Muscle of back (tissue), 11 donors: ENCODE measurements around the gene C1orf198. TPM values are rescaled to one million over a fixed set of nuclear protein-coding genes. Genes with fewer than 3 reads are reported as not detected.
"Not testable (repeated sequence)": the region's sequence is repeated elsewhere in the genome, so short reads cannot be mapped to it uniquely, and the experiment has no call there.

Source experiments
- DNase-seq, 3 donors: peaks; one replicate each; pipeline versions ENCODE4 v3.0.0 to v3.0.0-alpha.2; 2013
- polyA plus RNA-seq, 10 donors: library from polyadenylated mRNA; unstranded; fragments of 120-200 nt; gene quantifications; one replicate each; pipeline ENCODE4 v1.2.1, GENCODE V29; 2013; ENCODE audit not compliant: insufficient read length in 10 of 10

C1orf198 gene
- polyA plus RNA-seq, 10 donors, result 60.8 to 86.4 (median 74.4) TPM

DNA sequence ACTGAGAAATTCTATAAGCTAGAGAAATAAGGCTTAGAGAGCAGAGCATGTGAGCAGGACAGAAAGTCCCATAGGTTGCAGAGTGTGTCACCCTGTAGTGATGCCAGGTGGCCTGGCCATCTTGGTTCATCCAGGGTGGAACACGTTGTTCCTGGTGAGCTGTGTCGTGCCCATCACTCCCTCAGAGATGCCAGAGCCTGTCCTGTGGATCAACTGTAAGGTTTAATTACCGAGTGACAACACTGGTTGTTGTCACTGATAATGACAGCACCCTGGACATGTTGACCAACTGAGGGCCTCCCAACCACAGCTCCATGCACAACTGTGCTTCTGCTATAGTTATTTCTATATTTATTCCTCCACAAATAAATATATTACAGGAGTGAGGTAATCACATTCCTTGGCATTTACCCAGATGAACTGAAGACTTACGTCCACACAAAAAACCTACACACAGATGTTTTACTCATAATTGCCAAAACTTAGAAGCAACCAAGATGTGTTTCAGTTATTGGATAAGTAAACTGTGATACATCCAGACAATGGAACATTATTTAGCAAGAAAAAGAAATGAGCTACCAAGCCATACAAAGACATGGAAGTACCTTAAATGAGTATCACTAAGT lies 6.2 kb downstream of the C1orf198 start:
- no peak for DNase-seq

DNA sequence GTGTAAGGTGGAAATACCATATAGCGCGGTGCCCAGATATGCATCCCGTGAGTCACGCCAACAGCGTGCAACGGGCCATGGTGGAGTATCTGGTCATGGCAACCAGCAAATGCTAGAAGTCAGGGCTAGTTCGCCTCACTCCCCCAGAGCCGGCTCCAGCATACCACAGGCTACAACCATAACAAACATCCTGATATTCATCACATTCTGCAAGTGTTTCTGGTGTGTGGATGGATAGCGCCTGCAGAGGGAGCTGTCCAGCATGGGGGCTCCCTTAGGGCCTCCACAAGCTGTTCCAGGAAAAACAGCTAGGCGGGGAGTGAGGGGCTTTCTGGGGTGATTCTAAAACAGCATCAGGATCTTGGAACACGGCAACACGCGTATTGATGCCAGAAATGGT lies 6.8 kb downstream of the C1orf198 start:
- DNase-seq, result no peak

DNA sequence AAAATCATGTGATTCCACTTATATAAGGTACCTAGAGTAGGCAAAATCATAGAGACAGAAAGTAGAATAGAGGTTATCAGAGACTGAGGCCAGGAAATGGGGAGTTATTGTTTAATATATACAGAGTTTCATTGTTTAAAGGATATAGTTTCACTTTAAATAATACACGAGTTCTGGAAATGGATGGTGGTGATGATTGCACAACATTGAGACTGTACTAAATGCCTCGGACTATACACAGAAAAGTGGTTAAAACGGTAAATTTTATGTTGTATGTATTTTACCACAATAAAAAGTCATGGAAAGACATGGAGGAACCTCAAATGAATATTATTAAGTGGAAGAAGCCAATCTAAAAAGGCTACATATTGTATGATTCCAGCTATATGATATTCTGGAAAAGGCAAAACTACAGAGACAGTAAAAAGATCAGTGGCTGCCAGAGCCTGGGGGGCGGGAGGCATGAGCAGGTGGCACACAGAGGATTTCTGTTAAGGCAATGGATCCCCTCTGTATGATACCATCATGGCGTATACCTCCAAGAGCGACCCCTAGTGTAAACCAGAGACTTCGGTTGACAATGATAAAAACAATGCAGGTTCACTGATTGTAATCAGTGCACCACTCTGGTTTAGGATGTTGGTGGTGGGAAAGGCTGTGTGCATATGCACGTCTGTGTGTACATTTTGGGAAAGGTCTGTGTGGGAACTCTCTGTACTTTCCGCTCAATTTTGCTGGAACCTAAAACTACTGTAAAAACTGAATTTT lies 7.5 kb downstream of the C1orf198 start:
- no peak for DNase-seq

DNA sequence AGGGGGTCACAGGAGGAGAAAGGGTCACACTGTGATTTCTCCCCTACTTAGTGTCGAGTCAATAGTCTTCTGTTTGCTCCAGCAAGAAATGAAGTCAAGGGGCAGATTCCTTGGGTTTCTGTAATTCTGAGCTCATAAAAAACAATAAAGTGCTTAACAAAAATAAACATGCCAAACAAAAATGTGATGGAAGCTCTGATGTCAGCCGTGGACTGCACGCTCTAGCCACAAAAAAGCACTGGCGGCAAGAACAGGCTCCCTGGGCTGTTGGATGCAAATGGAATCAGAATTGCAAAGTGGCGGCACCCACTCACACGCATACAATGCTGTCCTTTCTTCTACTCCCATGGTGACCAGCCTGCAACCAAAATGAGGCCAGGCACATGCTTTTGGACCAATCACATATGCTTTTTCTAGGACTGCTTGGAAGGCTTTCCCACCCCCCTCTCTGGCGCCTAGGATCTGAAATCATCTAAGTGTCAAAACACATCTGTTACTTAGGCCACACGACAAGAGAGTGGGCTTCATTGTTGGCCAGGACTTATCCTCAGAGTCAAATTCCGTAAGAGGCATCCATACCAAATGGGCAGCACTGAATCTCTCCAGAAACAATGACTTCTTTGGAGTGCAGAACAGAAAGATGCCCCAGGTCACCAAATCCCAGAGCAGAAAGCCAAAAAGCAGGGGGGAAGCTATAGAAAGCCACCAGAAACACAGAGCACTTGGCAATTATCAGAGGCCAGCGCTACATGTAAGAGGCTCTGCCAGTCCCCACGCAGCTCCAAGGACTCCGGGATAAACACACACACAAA lies 9.2 kb downstream of the C1orf198 start:
- DNase-seq, result peak in 1 of 3 donors; percentile 58

DNA sequence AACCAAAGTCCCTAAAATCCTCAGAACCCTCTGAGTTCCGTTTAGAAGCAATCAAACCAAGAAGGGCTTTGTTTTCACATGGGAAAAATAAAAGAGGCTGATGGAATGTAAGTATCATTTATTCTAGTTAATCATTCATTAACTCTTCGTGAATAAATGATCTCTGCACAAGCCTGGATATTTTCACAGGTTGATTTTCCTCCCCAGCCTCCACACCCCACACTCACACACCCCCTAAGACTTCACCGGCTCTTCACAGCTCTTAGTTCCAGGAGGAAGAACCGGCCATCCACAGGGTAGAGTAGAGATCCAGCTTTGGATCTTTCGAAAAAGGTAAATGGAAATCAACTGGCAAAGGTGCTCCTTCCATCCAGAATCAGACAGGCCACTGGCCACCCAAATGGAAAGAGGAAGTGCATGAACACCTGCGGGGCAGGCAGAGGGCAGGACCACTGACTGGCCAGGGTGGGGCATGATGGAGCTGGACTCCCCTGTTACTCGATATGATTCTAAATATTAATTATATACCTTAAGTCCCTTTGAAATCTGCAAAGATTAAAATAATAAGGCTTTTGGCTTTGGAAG lies 10.0 kb downstream of the C1orf198 start:
- DNase-seq, result no peak

DNA sequence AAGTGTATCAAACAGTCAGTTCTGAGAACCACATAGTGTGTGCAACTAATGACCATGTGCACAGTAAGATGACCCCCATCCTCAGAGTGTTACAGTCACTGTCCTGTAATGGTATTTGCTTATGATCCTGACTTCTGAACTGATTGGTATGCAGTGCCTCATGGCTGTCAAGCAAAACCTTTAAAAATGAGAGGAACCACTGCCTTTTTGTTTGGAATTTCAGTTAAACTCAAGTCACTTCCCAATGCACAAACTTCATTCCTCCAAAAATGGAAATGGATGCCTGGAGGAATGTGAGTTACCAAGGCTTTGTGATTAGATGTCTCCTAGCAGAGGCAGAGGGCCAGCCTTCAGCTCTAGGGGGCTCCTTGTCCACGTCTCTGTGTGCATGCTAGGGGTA lies 10.5 kb downstream of the C1orf198 start:
- DNase-seq, result no peak

DNA sequence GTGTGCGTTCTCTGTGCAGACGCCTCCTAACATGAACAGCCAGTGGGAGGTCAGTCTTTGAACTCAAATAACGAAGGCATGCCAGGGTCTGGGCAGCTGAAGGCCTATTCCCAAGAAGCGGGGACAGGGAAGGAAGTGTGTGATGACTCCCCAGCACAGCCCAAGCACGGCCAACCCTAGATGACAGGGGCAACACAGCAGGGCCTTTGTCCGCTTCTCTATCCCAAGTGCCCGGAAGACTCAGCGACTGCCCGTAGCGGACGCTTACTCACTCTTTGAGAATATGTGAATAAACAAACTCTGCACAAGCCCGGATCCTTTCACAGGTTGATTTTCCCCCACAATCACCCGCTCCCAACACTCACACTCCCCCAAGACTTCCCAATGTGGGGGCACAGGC lies 11.2 kb downstream of the C1orf198 start:
- no peak for DNase-seq

DNA sequence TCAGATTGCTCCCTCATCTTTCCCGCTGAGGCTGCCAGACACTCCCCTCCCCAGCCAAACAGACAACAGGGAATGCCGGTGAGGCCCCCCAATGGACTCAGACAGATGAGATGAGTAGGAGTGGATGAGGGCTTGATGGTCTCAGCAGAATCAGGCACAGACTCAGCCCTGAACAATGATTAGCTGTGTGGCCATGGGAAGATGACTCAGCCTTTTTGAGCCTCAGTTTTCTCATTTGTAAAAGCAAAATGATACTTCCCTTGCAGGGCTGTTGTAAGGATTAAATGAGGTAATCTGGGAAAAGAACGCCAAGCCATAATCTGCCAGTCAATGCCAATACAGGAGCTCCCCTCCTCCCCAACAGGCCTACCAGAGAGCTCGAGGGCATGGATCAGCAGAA lies 12.4 kb downstream of the C1orf198 start:
- no peak for DNase-seq

DNA sequence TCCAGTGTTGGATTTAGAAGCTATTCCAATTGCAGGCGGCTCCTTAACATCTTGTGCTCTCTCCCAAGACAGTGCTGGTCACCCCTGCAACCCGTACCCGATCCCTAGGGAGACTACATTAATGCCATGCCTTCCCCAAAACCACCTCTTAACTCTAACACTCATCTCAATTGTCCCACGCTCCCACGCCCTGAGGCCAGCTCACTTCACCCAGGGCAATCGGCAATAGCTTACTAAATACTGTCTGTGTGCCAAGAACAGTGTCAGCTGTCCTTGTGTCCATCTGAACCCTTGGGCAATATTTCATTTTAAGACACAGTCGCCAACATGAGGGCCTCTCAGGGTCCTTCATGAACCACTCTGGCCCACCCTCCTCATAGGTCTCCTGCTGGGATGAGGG lies 13.9 kb downstream of the C1orf198 start:
- no peak for DNase-seq

DNA sequence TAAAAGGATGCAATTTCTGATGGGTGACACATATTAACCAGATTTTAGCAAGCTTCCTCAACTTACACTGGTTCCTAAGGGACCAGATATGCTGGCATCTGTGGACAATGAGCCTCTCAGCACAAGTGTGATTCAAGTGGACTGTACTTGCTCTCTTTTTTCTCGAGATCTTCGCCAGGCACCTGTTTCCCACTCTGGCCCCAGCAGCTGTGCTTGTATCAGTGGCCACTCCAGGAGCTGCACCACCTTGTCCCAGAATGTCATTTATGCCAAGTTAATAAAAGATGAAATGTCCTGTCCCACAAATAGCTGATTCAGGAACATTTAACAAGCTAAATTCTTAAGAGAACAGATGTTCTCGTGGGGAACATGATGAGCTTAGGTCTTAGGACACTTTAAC lies 14.6 kb downstream of the C1orf198 start:
- no peak for DNase-seq

DNA sequence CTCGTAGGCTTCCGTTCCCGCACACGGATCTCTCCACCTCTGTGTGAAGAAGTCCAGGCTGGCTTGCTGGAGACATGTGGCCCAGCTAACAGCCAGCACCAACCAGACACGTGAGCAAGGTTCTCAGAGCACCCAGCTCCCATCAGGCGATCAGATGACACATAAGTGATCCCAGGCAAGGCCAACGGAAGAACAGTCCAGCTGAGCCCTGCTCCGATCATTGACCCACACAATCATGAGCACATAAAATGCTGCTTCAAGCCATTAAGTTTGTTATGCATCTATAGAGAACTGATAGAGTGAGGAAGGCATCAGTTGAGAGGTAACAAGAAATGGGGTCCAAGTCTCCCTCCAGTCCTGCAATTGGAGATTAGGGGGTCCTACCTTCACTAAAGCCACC lies 15.4 kb downstream of the C1orf198 start:
- DNase-seq, result no peak

DNA sequence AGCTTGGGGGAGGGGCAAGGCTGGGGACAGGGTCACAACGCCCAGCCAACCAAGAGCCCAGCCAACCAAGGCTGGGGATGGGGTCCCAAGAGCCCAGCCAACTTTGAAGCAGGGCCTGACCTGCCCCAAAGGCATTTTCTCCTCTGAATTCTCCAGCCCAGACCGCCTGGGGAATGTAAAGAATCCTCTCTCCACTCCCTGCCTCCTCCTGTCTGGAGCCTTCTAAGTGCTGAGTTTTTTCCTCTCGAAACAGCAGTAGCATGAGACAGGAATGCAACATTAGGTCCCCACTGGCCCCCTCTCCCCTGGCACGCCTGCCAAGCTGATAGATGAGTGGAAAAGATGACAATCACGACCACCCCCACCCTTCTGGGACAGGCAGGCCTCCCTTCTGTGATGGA lies 17.0 kb downstream of the C1orf198 start:
- DNase-seq, result peak in 2 of 3 donors; percentile 45 to 81

DNA sequence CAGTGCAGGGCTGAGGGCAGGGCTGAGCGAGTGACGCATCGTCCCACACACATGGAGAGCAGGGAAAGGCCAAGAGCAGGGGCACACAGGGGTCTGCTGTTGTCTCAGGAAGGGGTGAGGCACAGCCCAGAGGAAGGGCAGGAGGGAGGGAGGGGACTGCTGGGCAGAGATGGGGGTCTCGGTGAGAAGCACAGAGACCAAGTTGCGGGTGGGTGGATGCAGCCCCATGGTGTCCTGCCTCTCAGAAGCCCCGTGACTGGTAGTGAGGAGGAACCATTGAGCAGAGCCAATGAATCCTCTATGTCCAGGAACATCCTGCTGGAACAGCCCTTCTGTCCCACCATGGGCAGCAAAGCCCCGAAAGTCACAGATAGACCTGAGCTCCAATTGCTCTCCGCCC lies 17.8 kb downstream of the C1orf198 start:
- DNase-seq, result no peak

DNA sequence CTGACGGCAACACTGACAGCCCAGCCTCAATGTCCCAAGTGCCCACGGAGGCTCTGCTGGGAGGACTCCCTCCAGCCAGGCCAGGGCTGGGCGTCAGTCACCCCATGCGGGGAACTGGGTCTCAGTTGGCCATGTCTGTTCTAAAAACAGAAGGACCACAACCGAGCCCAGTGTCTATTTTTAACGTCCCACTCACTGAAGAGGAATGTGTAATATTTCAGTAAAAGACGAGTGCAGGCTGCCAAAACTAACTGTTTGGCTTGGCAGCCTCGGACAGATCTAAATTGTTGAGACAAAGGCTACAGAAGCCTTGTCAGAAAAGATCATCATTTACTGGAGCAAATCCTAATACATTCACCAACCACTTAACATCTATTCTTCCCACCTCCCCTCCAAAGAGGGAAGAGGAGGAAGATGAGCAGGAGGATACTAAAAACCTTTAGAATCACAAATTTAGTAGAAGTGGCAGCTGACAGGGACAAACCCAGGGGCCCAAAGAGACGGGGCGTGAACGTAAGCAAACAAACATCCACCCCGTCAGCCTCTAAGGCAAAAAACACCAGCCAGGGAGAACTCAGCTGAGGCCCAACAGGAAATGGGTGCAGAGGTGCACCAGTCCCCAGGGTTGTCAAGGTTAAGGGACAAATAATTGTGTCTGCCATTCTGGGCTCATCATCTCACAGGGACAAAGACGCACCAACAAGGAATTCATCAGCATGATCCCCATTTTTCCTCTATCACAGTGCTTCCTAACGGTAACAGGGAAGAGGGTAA lies 18.7 kb downstream of the C1orf198 start:
- DNase-seq, result peak; percentile 89 to 94 (median 94)

DNA sequence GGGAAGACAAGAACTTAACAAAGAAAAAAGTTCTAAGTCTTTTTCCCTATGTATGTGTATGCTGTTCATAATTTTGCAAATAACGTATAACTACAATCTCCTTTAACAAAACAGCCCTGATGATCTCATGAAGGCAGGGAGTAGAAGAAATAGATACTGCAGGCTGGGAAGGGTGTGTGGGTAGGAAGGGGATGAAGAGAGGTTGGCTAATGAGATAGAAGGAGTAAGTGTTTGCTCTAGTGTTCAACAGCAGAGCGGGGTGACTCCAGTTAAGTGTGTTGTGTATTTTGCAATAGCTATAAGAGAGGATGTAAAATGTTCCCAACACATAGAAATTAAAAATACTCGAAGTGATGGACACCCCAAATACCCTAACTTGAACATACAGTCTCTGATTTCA lies 20.1 kb downstream of the C1orf198 start:
- DNase-seq, result no peak

DNA sequence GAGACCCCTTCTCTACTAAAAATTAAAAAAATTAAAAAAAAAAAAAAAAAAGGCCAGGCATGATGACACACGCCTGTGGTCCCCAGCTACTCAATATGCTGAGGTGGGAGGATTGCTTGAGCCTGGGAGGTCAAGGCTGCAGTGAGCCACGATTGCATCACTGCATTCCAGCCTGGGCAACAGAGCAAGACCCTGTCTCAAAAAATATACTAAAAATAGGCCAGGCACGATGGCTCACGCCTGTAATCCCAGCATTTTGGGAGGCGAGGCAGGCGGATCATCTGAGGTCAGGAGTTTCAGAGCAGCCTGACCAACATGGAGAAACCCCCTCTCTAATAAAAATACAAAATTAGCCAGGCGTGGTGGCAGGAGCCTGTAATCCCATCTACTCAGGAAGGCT lies 23.1 kb downstream of the C1orf198 start:
- not testable (repeated sequence) for DNase-seq

DNA sequence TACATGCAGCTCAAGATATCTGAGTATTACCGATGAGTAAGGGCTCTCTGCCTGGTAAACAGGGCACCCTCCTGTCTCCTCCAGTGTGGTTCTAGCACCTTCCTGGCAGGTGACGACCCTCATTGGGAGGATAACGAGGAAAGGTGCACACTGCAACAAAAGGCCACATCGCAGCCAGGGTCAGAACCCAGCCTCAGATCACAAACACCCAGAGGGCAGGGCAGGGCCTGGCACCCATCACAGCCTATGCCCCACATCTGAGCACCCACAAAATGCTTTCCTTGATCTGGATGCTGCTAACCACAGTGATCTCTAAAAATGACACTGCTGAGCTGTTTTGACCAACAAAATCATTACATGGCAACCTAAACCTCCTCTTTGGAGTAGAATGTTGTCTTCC lies 23.8 kb downstream of the C1orf198 start:
- DNase-seq, result no peak

DNA sequence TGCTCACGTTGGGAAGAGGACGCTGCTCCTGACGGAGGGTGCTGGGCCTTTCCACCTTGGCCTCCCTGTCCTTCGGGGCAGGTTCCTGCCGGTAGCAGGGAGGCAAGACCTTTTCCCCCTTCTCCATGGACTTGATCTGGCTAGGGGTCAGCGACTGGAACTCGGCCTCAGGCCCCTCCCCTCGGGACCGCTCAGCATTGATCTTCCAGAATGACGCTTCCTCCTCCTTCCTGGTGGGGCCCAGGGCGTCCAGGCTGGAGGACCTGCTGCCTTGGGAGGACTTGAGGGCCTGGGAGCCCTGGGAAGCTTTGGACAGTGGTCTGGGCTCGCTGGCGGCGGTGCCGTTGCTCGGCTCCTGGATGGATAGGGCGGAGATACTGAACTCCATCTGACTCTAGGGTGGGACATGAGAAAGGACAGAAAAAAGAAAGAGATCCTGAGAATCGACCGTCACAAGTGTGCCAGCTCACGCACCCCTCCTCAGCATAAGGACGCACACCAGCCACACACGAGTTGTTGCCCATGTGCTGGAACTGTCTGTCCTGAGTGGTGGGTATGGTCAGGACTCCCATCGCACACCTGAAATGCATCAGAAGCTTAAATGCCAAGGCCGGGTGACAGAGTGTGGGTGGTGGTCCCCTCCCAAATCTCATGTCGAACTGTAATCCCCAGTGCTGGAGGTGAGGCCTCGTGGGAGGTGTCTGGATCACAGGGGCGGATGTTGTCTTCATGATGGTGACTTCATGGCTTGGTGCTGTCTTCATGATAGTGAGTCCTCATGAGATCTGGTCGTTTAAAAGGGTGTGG lies 24.6 kb downstream of the C1orf198 start:
- no peak for DNase-seq

DNA sequence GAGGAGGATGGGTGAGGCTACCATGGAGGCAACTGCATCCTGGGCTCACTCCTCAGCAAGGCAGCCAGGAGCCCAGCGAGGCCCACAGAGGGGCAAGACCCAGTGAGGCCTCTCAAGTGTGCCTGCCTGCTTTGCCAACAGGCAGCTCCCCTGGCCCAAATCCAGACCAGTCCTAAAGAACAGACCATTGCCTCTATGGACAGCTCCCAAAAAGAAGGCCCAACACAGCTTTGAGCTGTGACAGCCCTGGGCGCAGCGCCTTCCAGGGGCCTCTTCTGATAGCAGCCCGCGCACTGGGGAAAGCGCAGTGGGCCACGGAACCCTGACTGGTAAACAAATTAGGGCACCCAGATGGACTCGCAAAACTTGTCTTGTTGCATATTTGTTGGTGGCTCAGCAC lies 25.5 kb downstream of the C1orf198 start:
- DNase-seq, result no peak

DNA sequence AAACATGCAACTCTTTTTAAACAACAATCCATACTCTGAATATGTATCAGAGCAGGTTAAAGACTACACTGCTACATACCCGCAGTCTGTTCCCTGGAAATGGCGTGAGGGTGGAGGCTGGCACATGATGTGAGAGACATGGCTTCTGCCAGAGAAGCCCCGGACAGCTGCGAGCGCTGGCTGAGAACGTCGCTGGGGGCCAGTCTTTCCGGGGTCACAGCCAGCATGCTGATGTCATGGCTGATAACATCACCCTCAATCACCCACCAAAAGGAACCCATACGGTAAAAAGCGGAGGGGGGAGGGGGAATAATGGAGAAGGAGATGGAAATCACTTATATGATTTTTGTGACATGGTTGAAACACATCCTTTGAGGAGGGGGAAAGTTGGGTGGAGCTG lies 29.1 kb downstream of the C1orf198 start:
- peak in 1 of 3 donors; percentile 36 for DNase-seq

DNA sequence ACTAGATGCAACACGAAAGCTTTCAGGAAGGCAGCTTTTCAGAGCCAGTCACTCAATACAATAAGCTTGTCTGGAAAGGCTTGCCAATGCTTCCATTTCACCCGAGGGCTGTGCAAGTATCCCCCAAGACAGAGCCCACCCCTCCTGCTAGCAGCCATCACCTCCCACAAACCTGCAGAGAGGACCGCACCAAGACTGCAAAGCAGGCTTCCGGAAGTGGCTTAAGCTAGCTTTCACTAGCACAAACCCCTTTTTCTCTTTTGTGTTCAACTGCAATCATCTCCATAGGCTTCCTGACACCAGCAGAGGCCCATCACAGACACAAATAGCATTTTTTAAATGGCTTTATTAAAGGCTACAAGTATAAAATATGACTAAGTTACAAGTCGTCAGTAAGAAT lies 31.5 kb downstream of the C1orf198 start:
- no peak for DNase-seq
